Trophoblast cell (in vitro differentiated cells and primary cell): Measurements from ENCODE around the gene NPR3.

Source experiments
- DNase-seq, 2 donors: peaks; one replicate each; pipeline ENCODE4 v3.0.0-alpha.2; 2016
- H2AFZ ChIP-seq: 2 replicates; pipeline ENCODE4 v1.6.1; 2013; ENCODE audit warnings: low read length, moderate library complexity, mild to moderate bottlenecking; ENCODE audit not compliant: insufficient read depth, poor library complexity
- H2AK5ac ChIP-seq: 2 replicates; pipeline ENCODE4 v1.6.1; 2013; ENCODE audit warnings: mild to moderate bottlenecking, low read length
- H2BK120ac ChIP-seq: 2 replicates; pipeline ENCODE4 v1.6.1; 2013; ENCODE audit warnings: low read length, mild to moderate bottlenecking, moderate library complexity; ENCODE audit not compliant: insufficient read depth, poor library complexity
- H2BK12ac ChIP-seq: 2 replicates; pipeline ENCODE4 v1.6.1; 2013; ENCODE audit warnings: mild to moderate bottlenecking, low read length, moderate library complexity
- H2BK5ac ChIP-seq: 2 replicates; pipeline ENCODE4 v1.6.1; 2013; ENCODE audit warnings: low read length, low read depth, moderate library complexity, mild to moderate bottlenecking; ENCODE audit not compliant: poor library complexity
- H3K14ac ChIP-seq: 2 replicates; pipeline ENCODE4 v1.6.1; 2013; ENCODE audit warnings: mild to moderate bottlenecking, low read length
- H3K18ac ChIP-seq: 2 replicates; pipeline ENCODE4 v1.6.1; 2013; ENCODE audit warnings: mild to moderate bottlenecking, low read length
- H3K23ac ChIP-seq: 2 replicates; pipeline ENCODE4 v1.6.1; 2013; ENCODE audit warnings: low read length
- H3K27ac ChIP-seq: 2 replicates; pipeline ENCODE4 v1.5.1; 2013; ENCODE audit warnings: low read depth, mild to moderate bottlenecking, inconsistent platforms, low read length, moderate library complexity
- H3K27me3 ChIP-seq: 2 replicates; pipeline ENCODE4 v1.6.1; 2013; ENCODE audit warnings: inconsistent platforms, mild to moderate bottlenecking, low read length, moderate library complexity; ENCODE audit not compliant: insufficient read depth
- H3K36me3 ChIP-seq, 2 experiments: 1 replicate in 1 of 2; 2 replicates in 1 of 2; pipeline ENCODE4 v1.6.1; 2013; ENCODE audit warnings: low read length in 2 of 2, mild to moderate bottlenecking in 2 of 2, moderate library complexity in 1 of 2; ENCODE audit not compliant: insufficient read depth in 2 of 2, control insufficient read depth in 1 of 2
- H3K4ac ChIP-seq: 2 replicates; pipeline ENCODE4 v1.6.1; 2013; ENCODE audit warnings: low read depth, mild to moderate bottlenecking, low read length, moderate library complexity
- H3K4me1 ChIP-seq, 2 experiments: 1 replicate in 1 of 2; 2 replicates in 1 of 2; pipeline ENCODE4 v1.6.1; 2013; ENCODE audit warnings: low read length in 2 of 2, mild to moderate bottlenecking in 2 of 2, moderate library complexity in 1 of 2; ENCODE audit not compliant: insufficient read depth in 2 of 2, control insufficient read depth in 1 of 2
- H3K4me2 ChIP-seq: 2 replicates; pipeline ENCODE4 v1.6.1; 2013; ENCODE audit warnings: inconsistent platforms, mild to moderate bottlenecking, low read length, moderate library complexity
- H3K4me3 ChIP-seq: 2 replicates; pipeline ENCODE4 v1.5.1; 2013; ENCODE audit warnings: mild to moderate bottlenecking, low read depth, low read length, inconsistent platforms
- H3K79me1 ChIP-seq: one replicate; pipeline ENCODE4 v1.6.1; 2013; ENCODE audit warnings: low read length
- H3K79me2 ChIP-seq: 2 replicates; pipeline ENCODE4 v1.6.1; 2013; ENCODE audit warnings: low read length, mild to moderate bottlenecking; ENCODE audit not compliant: control insufficient read depth, insufficient read depth, poor library complexity
- H3K9ac ChIP-seq: 2 replicates; pipeline ENCODE4 v1.6.1; 2013; ENCODE audit warnings: mild to moderate bottlenecking, low read length
- H3K9me3 ChIP-seq: 2 replicates; pipeline ENCODE4 v1.6.1; 2013; ENCODE audit warnings: low read depth, mild to moderate bottlenecking, control low read depth, inconsistent platforms, low read length; ENCODE audit not compliant: insufficient read depth
- H4K12ac ChIP-seq: 2 replicates; pipeline ENCODE4 v1.6.1; 2013; ENCODE audit warnings: low read depth, mild to moderate bottlenecking, low read length, moderate library complexity
- H4K8ac ChIP-seq: 2 replicates; pipeline ENCODE4 v1.6.1; 2013; ENCODE audit warnings: low read depth, mild to moderate bottlenecking, low read length, moderate library complexity
- H4K91ac ChIP-seq: one replicate; pipeline ENCODE4 v1.6.1; 2013; ENCODE audit warnings: low read depth, mild to moderate bottlenecking, low read length, moderate library complexity
- WGBS: extraction: QIAGEN DNeasy Blood & Tissue Kit; methylation state at CpG from one replicate; pipeline ENCODE4 v1.1.7; 2013; ENCODE audit warnings: missing lambda C conversion rate; ENCODE audit not compliant: insufficient read length, insufficient coverage; ENCODE audit errors: extremely low coverage; 5-methylcytosine and 5-hydroxymethylcytosine counted together

The NPR3 gene

GRCh38 chr5:32810804-32811203 lies 99.7 kb downstream of the NPR3 start:
- Histone ChIP-seq H4K8ac (no peak overlapping the region), H3K4me1 (peaks cover 0 to 3% of the 10 kb centered on the region in 2 experiments), H3K36me3 (no peaks in the 10 kb centered on the region), H3K4me3 (no peak overlapping the region), H3K18ac (no peak overlapping the region), H2BK12ac (no peak overlapping the region), H4K12ac (no peak overlapping the region), H3K4ac (no peak overlapping the region), H2AFZ (no peak overlapping the region), H3K14ac (no peak overlapping the region), H3K27ac (no peak overlapping the region), H2AK5ac (no peak overlapping the region), H3K23ac (no peak overlapping the region), H2BK120ac (no peak overlapping the region), H3K79me2 (no peaks in the 10 kb centered on the region), H2BK5ac (no peak overlapping the region), H4K91ac (no peak overlapping the region), H3K9ac (no peak overlapping the region), H3K27me3 (no peaks in the 10 kb centered on the region), H3K9me3 (no peaks in the 10 kb centered on the region), H3K79me1 (no peaks in the 10 kb centered on the region), H3K4me2 (no peak overlapping the region)
- DNase-seq, result peak; percentile 68 to 81
- no CpG with 5 or more reads among the region's 2 CpGs for WGBS

GRCh38 chr5:32812399-32812798 lies 101.3 kb downstream of the NPR3 start:
- H3K36me3 ChIP-seq, result no peaks in the 10 kb centered on the region
- no peak overlapping the region for H4K91ac ChIP-seq
- H3K79me2 ChIP-seq, result no peaks in the 10 kb centered on the region
- H3K27me3 ChIP-seq, result no peaks in the 10 kb centered on the region
- H3K27ac ChIP-seq, result no peak overlapping the region
- no peaks in the 10 kb centered on the region for H3K4me1 ChIP-seq
- no peak overlapping the region for H3K23ac ChIP-seq
- H3K79me1 ChIP-seq, result no peaks in the 10 kb centered on the region
- no peak overlapping the region for H3K4ac ChIP-seq
- no peak overlapping the region for H2BK120ac ChIP-seq
- DNase-seq, result no peak
- no peak overlapping the region for H3K4me3 ChIP-seq
- H3K9ac ChIP-seq, result no peak overlapping the region
- H2BK12ac ChIP-seq, result no peak overlapping the region
- H2AFZ ChIP-seq, result no peak overlapping the region
- no peak overlapping the region for H3K14ac ChIP-seq
- no peak overlapping the region for H3K18ac ChIP-seq
- no peaks in the 10 kb centered on the region for H3K9me3 ChIP-seq
- no peak overlapping the region for H2BK5ac ChIP-seq
- H2AK5ac ChIP-seq, result no peak overlapping the region
- H4K8ac ChIP-seq, result no peak overlapping the region
- no peak overlapping the region for H4K12ac ChIP-seq
- no CpG with 5 or more reads among the region's 5 CpGs for WGBS
- H3K4me2 ChIP-seq, result no peak overlapping the region

GRCh38 chr5:32814141-32814540 lies 103.0 kb downstream of the NPR3 start:
- Histone ChIP-seq H3K14ac (no peak overlapping the region), H3K4me3 (no peak overlapping the region), H4K91ac (no peak overlapping the region), H3K36me3 (no peaks in the 10 kb centered on the region), H2AFZ (no peak overlapping the region), H2BK5ac (no peak overlapping the region), H4K12ac (no peak overlapping the region), H3K9ac (no peak overlapping the region), H3K79me1 (no peaks in the 10 kb centered on the region), H3K9me3 (no peaks in the 10 kb centered on the region), H3K4ac (no peak overlapping the region), H2BK120ac (no peak overlapping the region), H3K4me2 (no peak overlapping the region), H2AK5ac (no peak overlapping the region), H3K18ac (no peak overlapping the region), H3K79me2 (no peaks in the 10 kb centered on the region), H4K8ac (no peak overlapping the region), H2BK12ac (no peak overlapping the region), H3K4me1 (no peaks in the 10 kb centered on the region), H3K27ac (no peak overlapping the region), H3K27me3 (no peaks in the 10 kb centered on the region), H3K23ac (no peak overlapping the region)
- no peak for DNase-seq

GRCh38 chr5:32814620-32815019 lies 103.5 kb downstream of the NPR3 start:
- no peak overlapping the region for H2AFZ ChIP-seq
- no peaks in the 10 kb centered on the region for H3K27me3 ChIP-seq
- no peak overlapping the region for H3K27ac ChIP-seq
- H3K23ac ChIP-seq, result no peak overlapping the region
- no peak overlapping the region for H4K91ac ChIP-seq
- H3K4me3 ChIP-seq, result no peak overlapping the region
- no peak overlapping the region for H3K9ac ChIP-seq
- no peak overlapping the region for H2BK5ac ChIP-seq
- H2AK5ac ChIP-seq, result no peak overlapping the region
- H3K79me2 ChIP-seq, result no peaks in the 10 kb centered on the region
- H2BK12ac ChIP-seq, result no peak overlapping the region
- no peak for DNase-seq
- H3K9me3 ChIP-seq, result no peaks in the 10 kb centered on the region
- no peak overlapping the region for H3K18ac ChIP-seq
- no peaks in the 10 kb centered on the region for H3K79me1 ChIP-seq
- H3K4me2 ChIP-seq, result no peak overlapping the region
- no peak overlapping the region for H4K8ac ChIP-seq
- no peak overlapping the region for H3K14ac ChIP-seq
- no peaks in the 10 kb centered on the region for H3K4me1 ChIP-seq
- no peak overlapping the region for H2BK120ac ChIP-seq
- no peak overlapping the region for H3K4ac ChIP-seq
- no peak overlapping the region for H4K12ac ChIP-seq
- no peaks in the 10 kb centered on the region for H3K36me3 ChIP-seq

GRCh38 chr5:32827981-32828380 lies 116.9 kb downstream of the NPR3 start:
- Histone ChIP-seq H3K27me3 (no peaks in the 10 kb centered on the region), H2BK120ac (no peak overlapping the region), H3K18ac (no peak overlapping the region), H3K9ac (no peak overlapping the region), H3K9me3 (no peaks in the 10 kb centered on the region), H4K91ac (no peak overlapping the region), H3K27ac (no peak overlapping the region), H3K4me3 (no peak overlapping the region), H4K12ac (no peak overlapping the region), H2BK12ac (no peak overlapping the region), H3K79me1 (no peaks in the 10 kb centered on the region), H4K8ac (no peak overlapping the region), H3K4ac (no peak overlapping the region), H3K79me2 (no peaks in the 10 kb centered on the region), H2AK5ac (no peak overlapping the region), H3K36me3 (no peaks in the 10 kb centered on the region), H3K4me2 (no peak overlapping the region), H3K23ac (no peak overlapping the region), H3K14ac (no peak overlapping the region), H2AFZ (no peak overlapping the region), H2BK5ac (no peak overlapping the region), H3K4me1 (no peaks in the 10 kb centered on the region)
- no CpG with 5 or more reads among the region's 1 CpG for WGBS
- DNase-seq, result no peak
